ENCODE results near the gene PRSS12. TPM values are rescaled to one million over a fixed set of nuclear protein-coding genes. Genes with fewer than 3 reads are reported as not detected.
"Not testable (repeated sequence)": the region's sequence is repeated elsewhere in the genome, so short reads cannot be mapped to it uniquely, and the experiment has no call there.

Gene PRSS12
- total RNA-seq, 4 donors from 2014 or later = under 0.01 to 1.4 (median 0.48) TPM

DNA sequence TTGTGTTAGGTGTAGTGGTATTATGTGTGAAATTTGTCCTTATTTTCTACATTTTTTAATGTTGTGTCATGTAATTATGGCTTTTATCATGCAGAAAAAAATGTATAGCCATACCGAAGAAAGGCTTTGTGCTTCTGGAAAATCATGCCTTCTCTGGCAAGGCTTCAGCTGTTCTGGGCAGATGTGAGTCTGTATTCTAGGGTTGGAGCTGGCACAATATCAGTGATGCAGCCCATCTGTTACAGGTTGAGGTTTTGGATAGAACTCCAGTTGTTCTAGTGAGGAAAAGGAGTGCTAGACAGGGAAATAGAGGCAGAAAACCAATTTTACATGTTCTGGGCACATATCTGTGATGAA, 44.8 kb upstream of the PRSS12 start:
- no peak for DNase-seq (ENCODE audit: extremely low spot score)
- 43% methylated on average over 1 of the region's 1 CpG for WGBS

DNA sequence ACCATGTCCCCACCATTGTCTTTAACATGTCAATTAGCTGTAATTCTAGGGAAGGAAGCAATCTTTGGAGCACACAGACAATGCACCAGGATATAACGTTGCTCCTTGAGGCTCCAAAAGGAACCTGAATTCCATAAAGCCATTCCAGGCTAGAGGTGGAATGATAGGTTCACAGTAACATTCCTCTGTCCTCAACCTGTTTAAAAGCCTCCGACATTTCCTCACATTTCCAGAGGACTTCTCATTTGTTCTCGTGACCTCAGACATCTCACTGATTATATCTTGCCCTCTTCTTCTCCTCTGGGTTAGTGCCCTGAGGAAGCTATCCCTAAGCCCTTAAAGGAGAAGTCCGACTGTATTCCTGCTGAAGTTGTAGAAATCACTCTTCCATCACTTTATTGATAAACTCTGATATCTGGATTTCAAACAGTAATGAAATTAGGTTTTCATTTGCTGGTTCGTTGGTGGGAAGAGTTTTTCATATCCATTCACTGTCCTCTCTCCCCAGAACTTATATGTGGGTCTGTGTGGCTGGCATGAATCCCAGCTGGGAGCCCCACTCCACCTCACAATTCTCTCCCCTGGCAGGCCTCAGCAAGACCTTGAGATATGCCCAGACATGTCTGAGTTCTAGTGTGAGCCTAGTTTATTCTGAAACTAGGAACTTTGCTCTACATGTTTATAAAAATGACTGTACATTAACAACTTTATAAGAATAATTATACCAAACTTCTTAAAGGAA, 44.2 kb upstream of the PRSS12 start:
- no peak overlapping the region for H3K27ac ChIP-seq (replicated peaks in 1 of 4)
- H3K4me3 ChIP-seq = no peak overlapping the region
- no peaks in the 10 kb centered on the region for H3K36me3 ChIP-seq
- 85% methylated on average over 5 of the region's 5 CpGs for WGBS
- peaks cover 0 to 5% (median 0%) of the 10 kb centered on the region in 4 donors for H3K4me1 ChIP-seq
- TF ChIP-seq EP300 (IDR thresholded peaks at IDR 0.05) = no peak
- TF ChIP-seq, protein P1, sequence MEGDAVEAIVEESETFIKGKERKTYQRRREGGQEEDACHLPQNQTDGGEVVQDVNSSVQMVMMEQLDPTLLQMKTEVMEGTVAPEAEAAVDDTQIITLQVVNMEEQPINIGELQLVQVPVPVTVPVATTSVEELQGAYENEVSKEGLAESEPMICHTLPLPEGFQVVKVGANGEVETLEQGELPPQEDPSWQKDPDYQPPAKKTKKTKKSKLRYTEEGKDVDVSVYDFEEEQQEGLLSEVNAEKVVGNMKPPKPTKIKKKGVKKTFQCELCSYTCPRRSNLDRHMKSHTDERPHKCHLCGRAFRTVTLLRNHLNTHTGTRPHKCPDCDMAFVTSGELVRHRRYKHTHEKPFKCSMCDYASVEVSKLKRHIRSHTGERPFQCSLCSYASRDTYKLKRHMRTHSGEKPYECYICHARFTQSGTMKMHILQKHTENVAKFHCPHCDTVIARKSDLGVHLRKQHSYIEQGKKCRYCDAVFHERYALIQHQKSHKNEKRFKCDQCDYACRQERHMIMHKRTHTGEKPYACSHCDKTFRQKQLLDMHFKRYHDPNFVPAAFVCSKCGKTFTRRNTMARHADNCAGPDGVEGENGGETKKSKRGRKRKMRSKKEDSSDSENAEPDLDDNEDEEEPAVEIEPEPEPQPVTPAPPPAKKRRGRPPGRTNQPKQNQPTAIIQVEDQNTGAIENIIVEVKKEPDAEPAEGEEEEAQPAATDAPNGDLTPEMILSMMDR (IDR thresholded peaks at IDR 0.05) = no peak
- TF ChIP-seq POLR2AphosphoS5 (IDR thresholded peaks at IDR 0.05) = no peak
- no peak for TF ChIP-seq POLR2A (IDR thresholded peaks at IDR 0.05; ENCODE audit: low read depth)
- peaks cover 0 to 3% (median 0%) of the 10 kb centered on the region in 4 donors for H3K9me3 ChIP-seq
- intact Hi-C loops (cut with DNase I) = no loop called here
- no peak for DNase-seq (ENCODE audit: extremely low spot score)
- H3K27me3 ChIP-seq = no peaks in the 10 kb centered on the region

More for the DNA sequence above, 44.8 kb upstream of the PRSS12 start:
- Histone ChIP-seq H3K4me1 (peaks cover 0 to 5% (median 0%) of the 10 kb centered on the region in 4 donors), H3K27me3 (no peaks in the 10 kb centered on the region), H3K27ac (replicated peaks in 1 of 4) (no peak overlapping the region), H3K9me3 (peaks cover 0 to 1% (median 0%) of the 10 kb centered on the region in 4 donors), H3K36me3 (no peaks in the 10 kb centered on the region), H3K4me3 (no peak overlapping the region)
- TF ChIP-seq POLR2A (IDR thresholded peaks at IDR 0.05; ENCODE audit: low read depth) = no peak
- no peak for TF ChIP-seq EP300 (IDR thresholded peaks at IDR 0.05)
- TF ChIP-seq, protein P1 (IDR thresholded peaks at IDR 0.05) = no peak
- TF ChIP-seq POLR2AphosphoS5 (IDR thresholded peaks at IDR 0.05) = no peak
- intact Hi-C loops (cut with DNase I) = no loop called here

GRCh38 chr4:118395057-118395644, 42.3 kb upstream of the PRSS12 start:
- Histone ChIP-seq H3K27me3 (no peaks in the 10 kb centered on the region), H3K36me3 (no peaks in the 10 kb centered on the region), H3K9me3 (peaks cover 0 to 3% (median 0%) of the 10 kb centered on the region in 4 donors), H3K4me1 (peaks cover 0 to 5% (median 0%) of the 10 kb centered on the region in 4 donors), H3K4me3 (no peak overlapping the region), H3K27ac (replicated peaks in 1 of 4) (no peak overlapping the region)
- WGBS = 75% methylated on average over 3 of the region's 3 CpGs
- intact Hi-C loops (cut with DNase I) = no loop called here
- TF ChIP-seq POLR2A (IDR thresholded peaks at IDR 0.05; ENCODE audit: low read depth) (no peak), POLR2AphosphoS5 (IDR thresholded peaks at IDR 0.05) (no peak), EP300 (IDR thresholded peaks at IDR 0.05) (no peak)
- TF ChIP-seq, protein P1 (IDR thresholded peaks at IDR 0.05) = no peak
- DNase-seq (ENCODE audit: extremely low spot score) = no peak

DNA sequence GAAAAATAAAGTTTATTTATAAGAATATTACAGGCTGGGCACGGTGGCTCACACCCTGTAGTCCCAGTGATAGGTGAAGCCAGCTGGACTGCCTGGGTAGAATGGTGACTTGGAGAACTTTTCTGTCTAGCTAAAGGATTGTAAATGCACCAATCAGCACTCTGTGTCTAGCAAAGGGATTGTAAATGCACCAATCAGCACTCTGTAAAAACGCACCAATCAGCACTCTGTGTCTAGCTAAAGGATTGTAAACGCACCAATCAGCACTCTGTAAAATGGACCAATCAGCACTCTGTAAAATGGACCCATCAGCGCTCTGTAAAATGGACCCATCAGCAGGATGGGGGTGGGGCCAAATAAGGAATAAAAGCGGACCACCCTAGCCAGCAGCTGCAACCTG, 39.7 kb upstream of the PRSS12 start:
- H3K4me1 ChIP-seq; H3K27me3 ChIP-seq; H3K9me3 ChIP-seq; DNase-seq (ENCODE audit: extremely low spot score); H3K4me3 ChIP-seq; H3K27ac ChIP-seq (replicated peaks in 1 of 4); H3K36me3 ChIP-seq; intact Hi-C loops (cut with DNase I): not testable (repeated sequence)
- 98% methylated on average over 5 of the region's 5 CpGs for WGBS

- TF ChIP-seq POLR2AphosphoS5 (IDR thresholded peaks at IDR 0.05) (no peak), POLR2A (IDR thresholded peaks at IDR 0.05; ENCODE audit: low read depth) (no peak), EP300 (IDR thresholded peaks at IDR 0.05) (no peak)
- TF ChIP-seq, protein P1 (IDR thresholded peaks at IDR 0.05) = no peak
Measured at GRCh38 chr4:118390121-118390520, 37.3 kb upstream of the PRSS12 start.

More at GRCh38 chr4:118390121-118390520, 37.3 kb upstream of the PRSS12 start:
- Histone ChIP-seq H3K36me3 (no peaks in the 10 kb centered on the region), H3K4me3 (no peak overlapping the region), H3K9me3 (peaks cover 0 to 9% (median 4%) of the 10 kb centered on the region in 4 donors), H3K4me1 (no peaks in the 10 kb centered on the region), H3K27me3 (no peaks in the 10 kb centered on the region), H3K27ac (replicated peaks in 1 of 4) (no peak overlapping the region)
- no peak for DNase-seq (ENCODE audit: extremely low spot score)
- WGBS = 85% methylated on average over 2 of the region's 2 CpGs
- intact Hi-C loops (cut with DNase I) = no loop called here

Data from esophagus muscularis mucosa (tissue), 4 donors.